NCI-H1048 (cell line): Measurements from ENCODE around the gene EBF3.
"Not testable (repeated sequence)": the region's sequence is repeated elsewhere in the genome, so short reads cannot be mapped to it uniquely, and the experiment has no call there.

ENCODE experiments used
- DNase-seq: peaks from one replicate; lab custom pipeline; 2025; lab: John Stamatoyannopoulos, UW

The EBF3 gene

GRCh38 chr10:129926066-129927055 lies 37.7 kb downstream of the EBF3 start:
- DNase-seq, result no peak

GRCh38 chr10:129924375-129925085 lies 39.5 kb downstream of the EBF3 start:
- no peak for DNase-seq

- DNase-seq, result no peak
Observed at GRCh38 chr10:129922598-129923123, 41.4 kb downstream of the EBF3 start.

- no peak for DNase-seq
Observed at GRCh38 chr10:129921801-129922597, 42.1 kb downstream of the EBF3 start.

GRCh38 chr10:129921065-129921670 lies 42.9 kb downstream of the EBF3 start:
- no peak for DNase-seq

- not testable (repeated sequence) for DNase-seq
Observed at GRCh38 chr10:129920187-129920586, 43.9 kb downstream of the EBF3 start.

GRCh38 chr10:129919358-129919757 lies 44.7 kb downstream of the EBF3 start:
- no peak for DNase-seq

GRCh38 chr10:129918836-129919235 lies 45.2 kb downstream of the EBF3 start:
- DNase-seq, result no peak

GRCh38 chr10:129918401-129918800 lies 45.7 kb downstream of the EBF3 start:
- DNase-seq, result no peak

- DNase-seq, result no peak
Observed at GRCh38 chr10:129917936-129918335, 46.1 kb downstream of the EBF3 start.

GRCh38 chr10:129916506-129916995 lies 47.5 kb downstream of the EBF3 start:
- DNase-seq, result no peak

- DNase-seq, result no peak
Observed at GRCh38 chr10:129915526-129916378, 48.3 kb downstream of the EBF3 start.

GRCh38 chr10:129914960-129915359 lies 49.1 kb downstream of the EBF3 start:
- DNase-seq, result no peak

- DNase-seq, result no peak
Observed at GRCh38 chr10:129914153-129914855, 49.8 kb downstream of the EBF3 start.

GRCh38 chr10:129912986-129913695 lies 50.9 kb downstream of the EBF3 start:
- DNase-seq, result no peak

- no peak for DNase-seq
Observed at GRCh38 chr10:129912166-129912917, 51.7 kb downstream of the EBF3 start.

GRCh38 chr10:129911451-129912165 lies 52.5 kb downstream of the EBF3 start:
- no peak for DNase-seq

- DNase-seq, result no peak
Observed at GRCh38 chr10:129910861-129911260, 53.2 kb downstream of the EBF3 start.
